Neural cell (in vitro differentiated cells): ENCODE results near the gene AKR1B1. TPM values are rescaled to one million over a fixed set of nuclear protein-coding genes. Genes with fewer than 3 reads are reported as not detected.

Source experiments
- H2AFZ ChIP-seq: fragments of 200-600, 300-800 bp; sonication (generic), shearing (Covaris generic); 2 replicates; pipeline ENCODE4 v1.6.0; 2014; ENCODE audit warnings: low read depth, mild to moderate bottlenecking, antibody characterized with exemption, low read length, moderate library complexity
- H3F3A ChIP-seq: fragments of 200-600 bp; shearing (Covaris generic); 2 replicates; pipeline ENCODE4 v1.6.1; 2016; ENCODE audit warnings: mild to moderate bottlenecking, moderate library complexity, mixed read lengths, antibody characterized with exemption, low read length; ENCODE audit not compliant: insufficient read depth, poor library complexity, severe bottlenecking
- H3K27ac ChIP-seq: fragments of 200-600, 300-800 bp; sonication (generic), shearing (Covaris generic); 2 replicates; pipeline ENCODE4 v1.5.1; 2014; ENCODE audit warnings: mild to moderate bottlenecking, low read length, moderate library complexity
- H3K27me3 ChIP-seq: fragments of 300-800, 200-600 bp; sonication (generic), shearing (Covaris generic); 2 replicates; pipeline ENCODE4 v1.6.0; 2014; ENCODE audit warnings: mild to moderate bottlenecking, low read depth, low read length, moderate library complexity; ENCODE audit not compliant: insufficient read depth
- H3K36me3 ChIP-seq: fragments of 300-800, 200-600 bp; sonication (generic), shearing (Covaris generic); 2 replicates; pipeline ENCODE4 v1.5.1; 2014; ENCODE audit warnings: mild to moderate bottlenecking, antibody characterized with exemption, low read length, moderate library complexity; ENCODE audit not compliant: insufficient read depth
- H3K4me2 ChIP-seq: fragments of 300-800, 200-600 bp; sonication (generic), shearing (Covaris generic); 2 replicates; pipeline ENCODE4 v1.6.0; 2014; ENCODE audit warnings: mild to moderate bottlenecking, low read length
- H3K4me3 ChIP-seq: fragments of 300-800, 200-600 bp; sonication (generic), shearing (Covaris generic); 2 replicates; pipeline ENCODE4 v1.5.1; 2014; ENCODE audit warnings: mild to moderate bottlenecking, low read length, moderate library complexity
- H3K79me2 ChIP-seq: fragments of 200-600 bp; shearing (Covaris generic); replicated peaks from 2 replicates; pipeline ENCODE4 v1.6.0; 2014; ENCODE audit warnings: mild to moderate bottlenecking, low read length, moderate library complexity; ENCODE audit not compliant: insufficient read depth
- H3K9ac ChIP-seq: fragments of 300-800, 200-600 bp; sonication (generic), shearing (Covaris generic); 2 replicates; pipeline ENCODE4 v1.6.1; 2016; ENCODE audit warnings: mild to moderate bottlenecking, low read length, mixed read lengths
- H3K9me2 ChIP-seq: fragments of 200-600 bp; shearing (Covaris generic); 2 replicates; pipeline ENCODE4 v1.6.1; 2016; ENCODE audit warnings: mild to moderate bottlenecking, low read length, mixed read lengths; ENCODE audit not compliant: insufficient read depth
- H3K9me3 ChIP-seq: fragments of 200-600, 300-800 bp; sonication (generic), shearing (Covaris generic); 2 replicates; pipeline ENCODE4 v1.6.1; 2016; ENCODE audit warnings: mild to moderate bottlenecking, mixed run types, low read length, moderate library complexity, mixed read lengths
- H4K20me1 ChIP-seq: fragments of 200-600 bp; shearing (Covaris generic); 2 replicates; pipeline ENCODE4 v1.6.1; 2016; ENCODE audit warnings: mild to moderate bottlenecking, mixed run types; ENCODE audit not compliant: insufficient read depth
- EP300 ChIP-seq: fragments of 450-650 bp; conservative IDR thresholded peaks from 2 replicates; pipeline ENCODE4 v1.6.1; 2014; ENCODE audit warnings: antibody characterized with exemption, mild to moderate bottlenecking, moderate library complexity; ENCODE audit not compliant: poor library complexity, severe bottlenecking
- EZH2 ChIP-seq: fragments of 200-600, 300-800 bp; shearing (Covaris generic), sonication (generic); IDR thresholded peaks from 2 replicates; pipeline ENCODE4 v1.6.1; 2014; ENCODE audit warnings: antibody characterized with exemption, low read length, borderline replicate concordance, mild to moderate bottlenecking; ENCODE audit not compliant: insufficient read depth, poor library complexity, severe bottlenecking
- MXI1 ChIP-seq: fragments of 450-650 bp; conservative IDR thresholded peaks from 2 replicates; pipeline ENCODE4 v1.6.1; 2014; ENCODE audit warnings: antibody characterized with exemption, mild to moderate bottlenecking; ENCODE audit not compliant: poor library complexity, severe bottlenecking
- POLR2AphosphoS5 ChIP-seq: IDR thresholded peaks from 2 replicates; pipeline ENCODE4 v1.6.1; 2012
- RAD21 ChIP-seq: fragments of 450-650 bp; conservative IDR thresholded peaks from 2 replicates; pipeline ENCODE4 v1.6.1; 2014; ENCODE audit warnings: antibody characterized with exemption, mild to moderate bottlenecking, moderate library complexity
- SMC3 ChIP-seq: fragments of 450-650 bp; conservative IDR thresholded peaks from 2 replicates; pipeline ENCODE4 v1.6.1; 2014; ENCODE audit warnings: antibody characterized with exemption, mild to moderate bottlenecking, moderate library complexity; ENCODE audit not compliant: poor library complexity
- TAF1 ChIP-seq: IDR thresholded peaks from 2 replicates; pipeline ENCODE4 v1.6.1; 2012; ENCODE audit warnings: low read depth
- polyA plus RNA-seq: library from polyadenylated mRNA; depleted of rRNA; stranded (reverse); fragments of >200 nt; gene quantifications from 2 replicates; pipeline ENCODE4 v1.2.3, GENCODE V29; 2014
- TF ChIP-seq, protein P1 (sequence below): IDR thresholded peaks from 2 replicates; pipeline ENCODE4 v1.6.1; 2012; ENCODE audit warnings: borderline replicate concordance
- TF ChIP-seq, protein P2 (sequence below): fragments of 450-650 bp; IDR thresholded peaks from 2 replicates; pipeline ENCODE4 v1.5.1; 2014; ENCODE audit warnings: antibody characterized with exemption, mild to moderate bottlenecking, moderate library complexity; ENCODE audit not compliant: poor library complexity, severe bottlenecking

Gene AKR1B1
- polyA plus RNA-seq, 1 donor from 2014 or later: 202 TPM

DNA sequence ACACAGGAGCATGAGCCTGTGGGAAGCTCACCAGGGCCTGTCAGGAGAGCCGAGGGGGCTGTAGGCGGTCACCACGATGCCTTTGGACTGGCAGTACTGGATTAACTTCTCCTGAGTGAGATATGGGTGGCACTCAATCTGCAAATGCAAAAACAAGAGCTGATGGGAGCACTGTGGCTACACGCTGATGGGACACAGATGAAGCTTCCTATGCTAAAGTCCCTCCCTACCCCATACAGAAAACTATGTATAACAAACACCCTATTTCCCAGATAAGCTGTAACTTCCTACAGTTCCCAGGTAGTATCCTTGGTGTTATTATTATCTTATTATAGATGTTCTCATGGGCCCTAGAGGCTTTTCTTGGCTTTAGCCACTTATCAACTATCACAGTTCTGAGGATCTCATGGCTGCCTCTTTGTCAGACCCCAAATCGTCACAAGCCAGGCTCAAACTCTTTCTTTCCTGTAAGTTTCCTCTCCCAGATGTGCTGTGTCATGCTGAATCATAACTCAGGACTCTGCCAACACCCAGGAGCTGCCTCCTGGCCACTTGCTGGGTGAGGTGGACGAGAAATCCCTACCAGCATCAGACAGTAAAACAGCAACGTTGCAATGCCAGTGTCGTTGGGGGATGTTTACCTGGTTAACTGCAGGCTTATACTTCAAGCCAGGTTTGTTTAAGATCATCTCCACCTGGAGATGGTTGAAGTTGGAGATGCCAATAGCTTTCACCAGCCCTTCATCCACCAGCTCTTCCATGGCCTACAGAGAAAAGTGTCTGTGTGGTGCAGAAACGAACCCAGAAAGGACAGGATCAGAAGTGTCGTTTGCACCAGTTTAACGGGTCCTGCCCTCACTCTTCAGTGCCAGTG, 10.3 kb downstream of the AKR1B1 start:
- H3K9ac ChIP-seq: no peak overlapping the region

DNA sequence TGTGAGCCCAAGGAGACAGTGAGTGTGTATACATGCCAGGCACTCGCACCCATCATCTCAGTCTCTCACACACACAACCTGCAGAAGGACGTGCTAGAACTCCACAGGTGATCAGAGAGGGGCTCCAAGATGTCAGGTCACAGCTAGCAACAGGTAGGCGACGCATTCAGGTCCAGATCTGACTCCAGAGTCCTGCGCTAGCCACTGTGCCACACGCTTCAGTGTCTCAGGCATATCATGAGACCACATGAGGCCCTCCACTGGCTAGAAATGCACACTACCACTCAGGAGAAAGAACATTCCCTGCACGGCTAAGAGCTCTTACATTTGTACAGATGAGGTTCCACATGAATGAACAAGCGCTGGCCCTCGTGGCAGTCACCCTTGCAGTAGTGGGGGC, 11.5 kb downstream of the AKR1B1 start:
- Histone ChIP-seq H3F3A (no peaks in the 10 kb centered on the region), H3K4me3 (no peak overlapping the region), H3K79me2 (no peaks in the 10 kb centered on the region), H3K9me3 (no peaks in the 10 kb centered on the region), H3K27ac (no peak overlapping the region), H2AFZ (no peak overlapping the region), H3K4me2 (no peak overlapping the region), H3K9me2 (no peaks in the 10 kb centered on the region), H3K9ac (no peak overlapping the region), H3K36me3 (peaks cover 5% of the 10 kb centered on the region), H4K20me1 (no peaks in the 10 kb centered on the region), H3K27me3 (no peaks in the 10 kb centered on the region)
- TF ChIP-seq TAF1 (no peak), EZH2 (no peak), EP300 (no peak), RAD21 (no peak), SMC3 (no peak), POLR2AphosphoS5 (no peak), MXI1 (no peak)
- TF ChIP-seq, protein P1, sequence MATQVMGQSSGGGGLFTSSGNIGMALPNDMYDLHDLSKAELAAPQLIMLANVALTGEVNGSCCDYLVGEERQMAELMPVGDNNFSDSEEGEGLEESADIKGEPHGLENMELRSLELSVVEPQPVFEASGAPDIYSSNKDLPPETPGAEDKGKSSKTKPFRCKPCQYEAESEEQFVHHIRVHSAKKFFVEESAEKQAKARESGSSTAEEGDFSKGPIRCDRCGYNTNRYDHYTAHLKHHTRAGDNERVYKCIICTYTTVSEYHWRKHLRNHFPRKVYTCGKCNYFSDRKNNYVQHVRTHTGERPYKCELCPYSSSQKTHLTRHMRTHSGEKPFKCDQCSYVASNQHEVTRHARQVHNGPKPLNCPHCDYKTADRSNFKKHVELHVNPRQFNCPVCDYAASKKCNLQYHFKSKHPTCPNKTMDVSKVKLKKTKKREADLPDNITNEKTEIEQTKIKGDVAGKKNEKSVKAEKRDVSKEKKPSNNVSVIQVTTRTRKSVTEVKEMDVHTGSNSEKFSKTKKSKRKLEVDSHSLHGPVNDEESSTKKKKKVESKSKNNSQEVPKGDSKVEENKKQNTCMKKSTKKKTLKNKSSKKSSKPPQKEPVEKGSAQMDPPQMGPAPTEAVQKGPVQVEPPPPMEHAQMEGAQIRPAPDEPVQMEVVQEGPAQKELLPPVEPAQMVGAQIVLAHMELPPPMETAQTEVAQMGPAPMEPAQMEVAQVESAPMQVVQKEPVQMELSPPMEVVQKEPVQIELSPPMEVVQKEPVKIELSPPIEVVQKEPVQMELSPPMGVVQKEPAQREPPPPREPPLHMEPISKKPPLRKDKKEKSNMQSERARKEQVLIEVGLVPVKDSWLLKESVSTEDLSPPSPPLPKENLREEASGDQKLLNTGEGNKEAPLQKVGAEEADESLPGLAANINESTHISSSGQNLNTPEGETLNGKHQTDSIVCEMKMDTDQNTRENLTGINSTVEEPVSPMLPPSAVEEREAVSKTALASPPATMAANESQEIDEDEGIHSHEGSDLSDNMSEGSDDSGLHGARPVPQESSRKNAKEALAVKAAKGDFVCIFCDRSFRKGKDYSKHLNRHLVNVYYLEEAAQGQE: no peak
- TF ChIP-seq, protein P2, sequence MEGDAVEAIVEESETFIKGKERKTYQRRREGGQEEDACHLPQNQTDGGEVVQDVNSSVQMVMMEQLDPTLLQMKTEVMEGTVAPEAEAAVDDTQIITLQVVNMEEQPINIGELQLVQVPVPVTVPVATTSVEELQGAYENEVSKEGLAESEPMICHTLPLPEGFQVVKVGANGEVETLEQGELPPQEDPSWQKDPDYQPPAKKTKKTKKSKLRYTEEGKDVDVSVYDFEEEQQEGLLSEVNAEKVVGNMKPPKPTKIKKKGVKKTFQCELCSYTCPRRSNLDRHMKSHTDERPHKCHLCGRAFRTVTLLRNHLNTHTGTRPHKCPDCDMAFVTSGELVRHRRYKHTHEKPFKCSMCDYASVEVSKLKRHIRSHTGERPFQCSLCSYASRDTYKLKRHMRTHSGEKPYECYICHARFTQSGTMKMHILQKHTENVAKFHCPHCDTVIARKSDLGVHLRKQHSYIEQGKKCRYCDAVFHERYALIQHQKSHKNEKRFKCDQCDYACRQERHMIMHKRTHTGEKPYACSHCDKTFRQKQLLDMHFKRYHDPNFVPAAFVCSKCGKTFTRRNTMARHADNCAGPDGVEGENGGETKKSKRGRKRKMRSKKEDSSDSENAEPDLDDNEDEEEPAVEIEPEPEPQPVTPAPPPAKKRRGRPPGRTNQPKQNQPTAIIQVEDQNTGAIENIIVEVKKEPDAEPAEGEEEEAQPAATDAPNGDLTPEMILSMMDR: no peak

More for the DNA sequence above, 10.3 kb downstream of the AKR1B1 start:
- Histone ChIP-seq H3K79me2 (no peaks in the 10 kb centered on the region), H3K27me3 (no peaks in the 10 kb centered on the region), H4K20me1 (no peaks in the 10 kb centered on the region), H3K4me3 (no peak overlapping the region), H3K9me2 (no peaks in the 10 kb centered on the region), H3F3A (no peaks in the 10 kb centered on the region), H3K4me2 (no peak overlapping the region), H3K36me3 (peaks cover 5% of the 10 kb centered on the region), H3K9me3 (no peaks in the 10 kb centered on the region), H3K27ac (no peak overlapping the region), H2AFZ (no peak overlapping the region)
- TF ChIP-seq MXI1 (no peak), SMC3 (no peak), TAF1 (no peak), POLR2AphosphoS5 (no peak), RAD21 (no peak), EP300 (no peak), EZH2 (no peak)
- TF ChIP-seq, protein P2: no peak
- TF ChIP-seq, protein P1: no peak
